BLaER1 (cell line): ENCODE measurements around the gene HS3ST3B1.

Experiments used
- H3K27ac ChIP-seq: shearing (Covaris generic); formaldehyde crosslinking; 2 replicates; pipeline ENCODE4 v1.8.1; 2022
- H3K27me3 ChIP-seq: shearing (Covaris generic); formaldehyde crosslinking; 2 replicates; pipeline ENCODE4 v1.8.1; 2022
- H3K36me3 ChIP-seq: shearing (Covaris generic); formaldehyde crosslinking; 2 replicates; pipeline ENCODE4 v1.8.1; 2022
- H3K4me1 ChIP-seq: shearing (Covaris generic); formaldehyde crosslinking; 2 replicates; pipeline ENCODE4 v1.8.1; 2022
- H3K4me2 ChIP-seq: shearing (Covaris generic); formaldehyde crosslinking; 2 replicates; pipeline ENCODE4 v1.8.1; 2022
- H3K4me3 ChIP-seq: shearing (Covaris generic); formaldehyde crosslinking; 2 replicates; pipeline ENCODE4 v1.8.1; 2022
- H3K9ac ChIP-seq: shearing (Covaris generic); formaldehyde crosslinking; 2 replicates; pipeline ENCODE4 v1.8.1; 2022
- H3K9me3 ChIP-seq: shearing (Covaris generic); formaldehyde crosslinking; 2 replicates; pipeline ENCODE4 v1.8.1; 2022
- H4K20me1 ChIP-seq: shearing (Covaris generic); formaldehyde crosslinking; 2 replicates; pipeline ENCODE4 v1.8.1; 2022
- Cebpa-rat ChIP-seq: shearing (Covaris generic); IDR thresholded peaks from 2 replicates; pipeline ENCODE4 v1.8.1; 2022

The HS3ST3B1 gene

GRCh38 chr17:14318109-14318917 is 17.4 kb downstream of the HS3ST3B1 start:
- Histone ChIP-seq H4K20me1 (no peaks in the 10 kb centered on the region), H3K4me3 (peak overlapping the region; percentile 28; the same call in 1 of the 2 replicates), H3K4me2 (peak overlapping the region; percentile 89), H3K27ac (peak overlapping the region; percentile 93), H3K36me3 (peaks cover 44% of the 10 kb centered on the region), H3K9ac (peak overlapping the region; percentile 77), H3K4me1 (peaks cover 94% of the 10 kb centered on the region), H3K27me3 (no peaks in the 10 kb centered on the region), H3K9me3 (peaks cover 9% of the 10 kb centered on the region)
- no peak for TF ChIP-seq Cebpa-rat

- peaks cover 96% of the 10 kb centered on the region for H3K4me1 ChIP-seq
- no peaks in the 10 kb centered on the region for H4K20me1 ChIP-seq
- peak overlapping the region; percentile 89 for H3K4me2 ChIP-seq
- peak overlapping the region; percentile 77; the same call in 1 of the 2 replicates for H3K9ac ChIP-seq
- H3K27ac ChIP-seq = peak overlapping the region; percentile 93
- no peak for TF ChIP-seq Cebpa-rat
- H3K27me3 ChIP-seq = no peaks in the 10 kb centered on the region
- H3K9me3 ChIP-seq = peaks cover 6% of the 10 kb centered on the region
- H3K4me3 ChIP-seq = no peak overlapping the region
- H3K36me3 ChIP-seq = peaks cover 39% of the 10 kb centered on the region
Measured at GRCh38 chr17:14318918-14319205, 18.0 kb downstream of the HS3ST3B1 start.

GRCh38 chr17:14320098-14320497 is 19.2 kb downstream of the HS3ST3B1 start:
- Histone ChIP-seq H3K9ac (no peak overlapping the region), H3K27ac (peak overlapping the region; percentile 93)

GRCh38 chr17:14320734-14321475 is 20.0 kb downstream of the HS3ST3B1 start:
- H3K27ac ChIP-seq = peak overlapping the region; percentile 93
- H3K9me3 ChIP-seq = peaks cover 11% of the 10 kb centered on the region
- no peaks in the 10 kb centered on the region for H3K27me3 ChIP-seq
- H3K4me3 ChIP-seq = peak overlapping the region; percentile 29; the same call in 1 of the 2 replicates
- peaks cover 39% of the 10 kb centered on the region; the same call in 1 of the 2 replicates for H3K36me3 ChIP-seq
- peaks cover 92% of the 10 kb centered on the region for H3K4me1 ChIP-seq
- H4K20me1 ChIP-seq = no peaks in the 10 kb centered on the region
- TF ChIP-seq Cebpa-rat = no peak
- H3K9ac ChIP-seq = peak overlapping the region; percentile 60; the same call in 1 of the 2 replicates
- H3K4me2 ChIP-seq = peak overlapping the region; percentile 89

More at GRCh38 chr17:14320098-14320497, 19.2 kb downstream of the HS3ST3B1 start:
- no peak for TF ChIP-seq Cebpa-rat
- H3K9me3 ChIP-seq = peaks cover 11% of the 10 kb centered on the region
- H3K4me2 ChIP-seq = peak overlapping the region; percentile 89
- peaks cover 92% of the 10 kb centered on the region for H3K4me1 ChIP-seq
- no peaks in the 10 kb centered on the region for H4K20me1 ChIP-seq
- H3K36me3 ChIP-seq = peaks cover 38% of the 10 kb centered on the region
- H3K4me3 ChIP-seq = no peak overlapping the region
- no peaks in the 10 kb centered on the region for H3K27me3 ChIP-seq

GRCh38 chr17:14321476-14321949 is 20.6 kb downstream of the HS3ST3B1 start:
- Histone ChIP-seq H3K9me3 (peaks cover 11% of the 10 kb centered on the region), H3K4me3 (peak overlapping the region; percentile 29; the same call in 1 of the 2 replicates), H3K36me3 (peaks cover 40% of the 10 kb centered on the region; the same call in 1 of the 2 replicates), H3K27me3 (no peaks in the 10 kb centered on the region), H3K4me2 (peak overlapping the region; percentile 89), H3K9ac (peak overlapping the region; percentile 60; the same call in 1 of the 2 replicates), H3K4me1 (peaks cover 92% of the 10 kb centered on the region), H3K27ac (peak overlapping the region; percentile 93), H4K20me1 (no peaks in the 10 kb centered on the region)
- no peak for TF ChIP-seq Cebpa-rat

GRCh38 chr17:14321980-14322776 is 21.3 kb downstream of the HS3ST3B1 start:
- TF ChIP-seq Cebpa-rat = no peak
- Histone ChIP-seq H3K36me3 (peaks cover 46% of the 10 kb centered on the region; the same call in 1 of the 2 replicates), H3K9ac (no peak overlapping the region), H3K9me3 (peaks cover 11% of the 10 kb centered on the region), H3K4me1 (peaks cover 89% of the 10 kb centered on the region), H3K4me3 (no peak overlapping the region), H3K27me3 (no peaks in the 10 kb centered on the region), H4K20me1 (0 out of 2 replicates have a peak, but pooled peaks cover 4% of the 10 kb centered on the region), H3K27ac (peak overlapping the region; percentile 93), H3K4me2 (peak overlapping the region; percentile 45)

- no peak overlapping the region for H3K4me2 ChIP-seq
- TF ChIP-seq Cebpa-rat = no peak
- H4K20me1 ChIP-seq = 0 out of 2 replicates have a peak, but pooled peaks cover 10% of the 10 kb centered on the region
- no peak overlapping the region for H3K4me3 ChIP-seq
- H3K4me1 ChIP-seq = peaks cover 88% of the 10 kb centered on the region
- peaks cover 11% of the 10 kb centered on the region for H3K9me3 ChIP-seq
- no peak overlapping the region for H3K27ac ChIP-seq
- peaks cover 55% of the 10 kb centered on the region; the same call in 1 of the 2 replicates for H3K36me3 ChIP-seq
- H3K9ac ChIP-seq = no peak overlapping the region
- H3K27me3 ChIP-seq = no peaks in the 10 kb centered on the region
Measured at GRCh38 chr17:14323522-14323981, 22.7 kb downstream of the HS3ST3B1 start.

- no peak for TF ChIP-seq Cebpa-rat
- peak overlapping the region; percentile 40 for H3K4me2 ChIP-seq
- H3K9ac ChIP-seq = no peak overlapping the region
- peaks cover 88% of the 10 kb centered on the region for H3K4me1 ChIP-seq
- peaks cover 57% of the 10 kb centered on the region for H3K36me3 ChIP-seq
- peak overlapping the region; percentile 24; the same call in 1 of the 2 replicates for H3K27ac ChIP-seq
- peaks cover 11% of the 10 kb centered on the region for H3K9me3 ChIP-seq
- no peaks in the 10 kb centered on the region for H3K27me3 ChIP-seq
- no peak overlapping the region for H3K4me3 ChIP-seq
- peaks cover 17% of the 10 kb centered on the region; the same call in 1 of the 2 replicates for H4K20me1 ChIP-seq
Measured at GRCh38 chr17:14325618-14326167, 24.8 kb downstream of the HS3ST3B1 start.
